ENCODE data around the gene MTMR4.

Gene MTMR4

DNA sequence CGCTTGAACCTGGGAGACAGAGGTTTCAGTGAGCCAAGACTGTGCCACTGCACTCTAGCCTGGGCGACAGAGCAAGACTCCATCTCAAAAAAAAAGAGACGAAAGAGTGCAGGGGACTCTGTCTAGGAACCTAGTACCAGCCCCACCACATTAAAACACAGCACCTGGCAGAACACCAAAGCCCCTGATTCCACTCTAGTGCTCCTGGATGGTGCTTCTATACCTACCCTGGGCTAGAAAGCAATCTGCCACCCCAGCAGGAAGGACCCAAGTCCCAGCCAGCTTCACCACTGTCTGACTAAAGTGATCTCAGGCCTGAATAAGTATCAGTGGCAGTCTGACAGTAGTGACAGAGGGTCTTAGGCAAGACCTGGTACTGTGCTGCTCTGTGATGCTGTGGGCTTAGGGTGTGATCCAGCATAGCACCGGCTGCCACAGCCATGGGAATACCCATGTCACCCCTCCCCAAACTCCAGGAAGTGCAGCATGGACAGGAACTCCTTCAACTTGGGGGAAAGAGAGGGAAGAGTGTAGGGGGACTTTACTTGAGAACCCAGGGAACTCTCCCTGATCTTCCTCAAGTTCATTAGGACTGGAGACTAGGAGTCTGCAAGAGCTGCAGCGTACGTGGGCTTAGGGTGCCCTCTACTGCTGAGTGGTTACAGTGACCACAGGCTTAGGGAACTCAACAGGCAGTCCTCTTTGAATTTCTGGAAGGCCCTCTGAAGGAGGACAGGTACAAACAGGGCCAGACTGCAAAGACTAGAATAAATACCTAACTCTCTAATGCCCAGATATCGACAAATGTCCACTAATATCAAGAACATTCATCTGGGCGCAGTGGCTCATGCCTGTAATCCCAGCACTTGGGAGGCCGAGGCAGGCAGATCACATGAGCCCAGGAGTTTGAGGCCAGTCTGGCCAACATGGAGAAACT is 67.1 kb downstream of the MTMR4 start:
- peak; percentile 86 for DNase-seq
- Mint-ChIP-seq H3K4me3 (no peak overlapping the region), H3K27me3 (no peaks in the 10 kb centered on the region), H3K4me1 (peaks cover 4% of the 10 kb centered on the region), H3K27ac (no peak overlapping the region), H3K9me3 (no peaks in the 10 kb centered on the region), H3K36me3 (no peaks in the 10 kb centered on the region)
- CTCF ChIA-PET, result interaction anchor here (0.8 to 3.5 kb wide), 10 partner anchors 9 to 248 kb away, joined by 3 to 30 read pairs (median 4); no protein-coding TSS in a partner anchor

DNA sequence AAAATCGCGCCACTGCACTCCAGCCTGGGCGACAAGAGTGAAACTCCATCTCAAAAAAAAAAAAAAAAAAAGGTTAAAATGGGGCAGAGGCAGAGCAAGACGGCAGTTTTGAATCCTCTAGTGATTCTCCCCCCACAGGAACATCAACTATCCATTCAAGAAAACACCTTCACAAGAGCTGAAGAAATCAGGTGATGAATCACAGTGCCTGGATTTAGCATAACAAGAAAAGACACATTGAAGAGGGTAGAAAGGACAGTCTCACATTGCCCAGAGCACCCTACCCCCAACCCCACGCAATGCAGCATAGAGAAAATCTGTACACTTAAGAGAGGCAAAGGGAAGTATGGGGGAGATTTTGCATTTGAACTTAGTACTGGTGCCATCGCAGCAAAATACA is 68.4 kb downstream of the MTMR4 start:
- DNase-seq, result no peak
- no peak overlapping the region for H3K4me3 Mint-ChIP-seq
- CTCF ChIA-PET, result interaction anchor here (0.7 to 3.5 kb wide), 6 partner anchors 128 to 247 kb away, joined by 3 to 30 read pairs (median 6); no protein-coding TSS in a partner anchor
- H3K9me3 Mint-ChIP-seq, result no peaks in the 10 kb centered on the region
- H3K27ac Mint-ChIP-seq, result no peak overlapping the region
- no peaks in the 10 kb centered on the region for H3K36me3 Mint-ChIP-seq
- peaks cover 4% of the 10 kb centered on the region for H3K4me1 Mint-ChIP-seq
- H3K27me3 Mint-ChIP-seq, result no peaks in the 10 kb centered on the region

All from activated naive CD4-positive, alpha-beta T cell treated with anti-CD3 and anti-CD28 coated beads, Interleukin-2, amount 10 ng/mL, durations not matched to agents 7 days and 5 days (primary cell).